K562 (cell line): ENCODE measurements around the gene RRBP1. TPM values are rescaled to one million over a fixed set of nuclear protein-coding genes. Genes with fewer than 3 reads are reported as not detected.

Source experiments
- ATAC-seq: fragments of 200-7000 bp; cut with Tn5 transposase; 3 replicates; pipeline ENCODE4 v1.9.1; 2020; ENCODE audit warnings: moderate library complexity
- BruUV-seq: library from RNA; stranded (reverse); fragments of 400-500 nt; replicated peaks from 2 replicates; lab custom pipeline; 2021; lab: Mats Ljungman, UMichigan
- CTCF ChIA-PET: fragments of 300-600 bp; formaldehyde crosslinking; extraction: SDS; loops from one replicate; lab custom pipeline; 2021; ENCODE audit warnings: low intra/inter-chr PET ratio; lab: Yijun Ruan, JAX
- POLR2A ChIA-PET: fragments of 300-600, 350-650 bp; sonication (Branson Sonifier 250); formaldehyde crosslinking; extraction: SDS; loops from one replicate; lab custom pipeline; 2021; ENCODE audit warnings: antibody characterized with exemption, inconsistent platforms; lab: Yijun Ruan, JAX
- DNase-seq, 4 experiments: peaks; one replicate each; pipeline versions ENCODE4 v3.0.0 to v3.0.0-alpha.2; 2011 to 2018; ENCODE audit warnings: low spot score in 3 of 4, mixed read lengths in 3 of 4; ENCODE audit errors: extremely low read depth in 1 of 4
- FAIRE-seq: peaks from 2 replicates; lab custom pipeline; 2011; peaks lifted over from hg19 to GRCh38; lab: Jason Lieb, UNC
- H2AFZ ChIP-seq: 2 replicates; pipeline ENCODE4 v1.6.0; 2011; ENCODE audit warnings: low read depth, low read length, control low read depth, inconsistent platforms
- H3K27ac ChIP-seq: fragments of 200-600 bp; 3 replicates; pipeline ENCODE4 v1.8.0; 2011; ENCODE audit warnings: low read depth, mild to moderate bottlenecking, control low read depth, inconsistent platforms, low read length, moderate library complexity, mixed read lengths; ENCODE audit errors: extremely low read depth
- H3K27me3 ChIP-seq, 2 experiments: fragments of 300-600 bp in 1 of 2; 2 replicates in 1 of 2; 3 replicates in 1 of 2; pipeline versions ENCODE4 v1.6.0 to v1.8.0; 2011; ENCODE audit warnings: inconsistent platforms in 2 of 2, low read length in 2 of 2, mild to moderate bottlenecking in 1 of 2, mixed read lengths in 1 of 2, moderate library complexity in 1 of 2; ENCODE audit not compliant: control insufficient read depth in 2 of 2, insufficient read depth in 2 of 2
- H3K36me3 ChIP-seq: fragments of 300-600 bp; 3 replicates; pipeline ENCODE4 v1.8.0; 2011; ENCODE audit warnings: mild to moderate bottlenecking, low read length, inconsistent platforms; ENCODE audit not compliant: control insufficient read depth, insufficient read depth
- H3K4me1 ChIP-seq, 2 experiments: fragments of 200-600 bp in 1 of 2; replicated peaks in 1 of 2; 2 replicates in 1 of 2; 3 replicates in 1 of 2; pipeline versions ENCODE4 v1.5.1 to v1.8.0; 2011; ENCODE audit warnings: inconsistent platforms in 2 of 2, low read length in 2 of 2, mild to moderate bottlenecking in 1 of 2, mixed read lengths in 1 of 2, moderate library complexity in 1 of 2; ENCODE audit not compliant: control insufficient read depth in 2 of 2, insufficient read depth in 2 of 2
- H3K4me2 ChIP-seq: 2 replicates; pipeline ENCODE4 v1.6.1; 2011; ENCODE audit warnings: low read length, control low read depth, inconsistent platforms, mixed read lengths; ENCODE audit not compliant: insufficient read depth
- H3K4me3 ChIP-seq: fragments of 200-600 bp; sonication (generic), shearing (Covaris generic); 2 replicates; pipeline ENCODE4 v1.5.1; 2016; ENCODE audit warnings: control low read depth, inconsistent platforms
- H3K79me2 ChIP-seq: fragments of 200-600 bp; 3 replicates; pipeline ENCODE4 v1.8.0; 2011; ENCODE audit warnings: low read length, inconsistent platforms; ENCODE audit not compliant: control insufficient read depth, insufficient read depth
- H3K9ac ChIP-seq, 2 experiments: 2 replicates each; pipeline versions ENCODE4 v1.6.0 to v1.6.1; 2011; ENCODE audit warnings: low read depth in 2 of 2, low read length in 2 of 2, control low read depth in 1 of 2, inconsistent platforms in 1 of 2, mild to moderate bottlenecking in 1 of 2, mixed read lengths in 1 of 2; ENCODE audit not compliant: insufficient read depth in 1 of 2
- H3K9me1 ChIP-seq: one replicate; pipeline ENCODE4 v1.6.0; 2011; ENCODE audit warnings: inconsistent platforms, mild to moderate bottlenecking, low read length, moderate library complexity; ENCODE audit not compliant: control insufficient read depth, insufficient read depth
- H3K9me3 ChIP-seq: replicated peaks from 2 replicates; pipeline ENCODE4 v1.5.1; 2011; ENCODE audit warnings: low read depth, low read length, inconsistent platforms; ENCODE audit not compliant: control insufficient read depth, insufficient read depth
- H4K20me1 ChIP-seq: replicated peaks from 2 replicates; pipeline ENCODE4 v1.6.1; 2011; ENCODE audit warnings: low read length, inconsistent platforms, mixed read lengths; ENCODE audit not compliant: control insufficient read depth, insufficient read depth
- ATF6 ChIP-seq: sonication (generic); formaldehyde crosslinking; IDR thresholded peaks from 2 replicates; pipeline ENCODE4 v1.4.0; 2020; ENCODE audit warnings: mild to moderate bottlenecking, missing genetic modification reagents
- CBFA2T2 ChIP-seq: fragments of 450-650 bp; conservative IDR thresholded peaks from 2 replicates; pipeline ENCODE4 v1.6.1; 2017; ENCODE audit warnings: mild to moderate bottlenecking
- GATAD2A ChIP-seq: fragments of 450-650 bp; IDR thresholded peaks from 2 replicates; pipeline ENCODE4 v1.6.1; 2017
- KLF16 ChIP-seq: IDR thresholded peaks from 2 replicates; pipeline ENCODE4 v1.6.1; 2016; ENCODE audit warnings: antibody characterized with exemption
- ZBED1 ChIP-seq: IDR thresholded peaks from 2 replicates; pipeline ENCODE4 v1.6.1; 2014
- ZNF140 ChIP-seq: fragments of 250-450 bp; sonication (Bioruptor Pico); IDR thresholded peaks from 2 replicates; pipeline ENCODE4 v1.8.0; 2021; ENCODE audit warnings: moderate library complexity, mild to moderate bottlenecking, inconsistent platforms
- ZNF586 ChIP-seq: fragments of 450-650 bp; formaldehyde crosslinking; conservative IDR thresholded peaks from 2 replicates; pipeline ENCODE4 v1.4.0; 2020; ENCODE audit warnings: mild to moderate bottlenecking, moderate library complexity
- WGBS: fragments of 100-300 bp; shearing (Covaris generic); methylation state at CpG from one replicate; pipeline ENCODE4 v1.1.6; 2016; ENCODE audit warnings: low coverage, mixed read lengths; ENCODE audit not compliant: insufficient coverage; ENCODE audit errors: missing lambda C conversion rate; 5-methylcytosine and 5-hydroxymethylcytosine counted together
- in situ Hi-C: fragments of 300-500 bp; cut with MboI; formaldehyde crosslinking; loops from 4 replicates; pipeline ENCODE4 v1.15.0; 2018; ENCODE audit warnings: inconsistent platforms, mixed read lengths
- intact Hi-C: fragments of 100-400 bp; cut with micrococcal nuclease; formaldehyde crosslinking; loops from 2 replicates; pipeline ENCODE4 v1.14.2; 2022
- polyA plus RNA-seq, 8 experiments: library from polyadenylated mRNA; depleted of rRNA in 4 of 8; stranded (reverse) in 5 of 8; unstranded in 3 of 8; fragments of >200 nt; fragmentation: Nextera tagmentation in 2 of 8; fragmentation: Illumina TruSeq in 1 of 8; extraction: Ambion mirVana in 2 of 8; extraction: Trizol in 1 of 8; gene quantifications; 2 replicates each; pipeline versions ENCODE4 v1.2.1 to v1.2.3, GENCODE V29; 2011 to 2014; ENCODE audit warnings: inconsistent platforms in 1 of 8, missing spikeins in 1 of 8
- total RNA-seq, 7 experiments: library from RNA; depleted of rRNA in 6 of 7; stranded (reverse); fragments of >200 nt in 6 of 7; fragmentation: Illumina TruSeq in 2 of 7; extraction: Trizol in 2 of 7; gene quantifications; 2 replicates each; pipeline versions ENCODE4 v1.2.1 to v1.2.3, GENCODE V29; 2011 to 2021; ENCODE audit warnings: low replicate concordance in 1 of 7

RRBP1 gene
- total and polyA plus RNA-seq, 9 of the 15 experiments (the other 6 are each of a cell fraction or from before 2014, with no cell fraction given): 0.84 to 32.0 (median 17.6) TPM

- Histone ChIP-seq H3K4me2 (no peak overlapping the region), H3K9me3 (no peaks in the 10 kb centered on the region), H3K4me3 (no peak overlapping the region), H3K79me2 (no peaks in the 10 kb centered on the region), H3K27me3 (peaks cover 2 to 41% of the 10 kb centered on the region in 2 experiments; a peak in 4 of 5 replicates), H3K27ac (no peak overlapping the region), H4K20me1 (no peaks in the 10 kb centered on the region), H3K9ac (no peak overlapping the region), H3K9me1 (no peaks in the 10 kb centered on the region), H3K4me1 (no peaks in the 10 kb centered on the region; a peak in 1 of 5 replicates), H2AFZ (no peak overlapping the region), H3K36me3 (no peaks in the 10 kb centered on the region)
- 0% methylated on average over 1 of the region's 1 CpG for WGBS
- intact Hi-C loops: no loop called here
- BruUV-seq: no TSS peak
- ChIA-PET CTCF (no interaction called here), POLR2A (no interaction called here)
- ATAC-seq (no peak), FAIRE-seq (no peak), DNase-seq (no peak)
- TF ChIP-seq KLF16 (no peak), GATAD2A (no peak), CBFA2T2 (no peak), ZNF140 (no peak), ATF6 (CRISPR knock-in tag) (no peak), ZBED1 (no peak), ZNF586 (CRISPR knock-in tag) (no peak)
- in situ Hi-C loops: no loop called here
Measured at GRCh38 chr20:17696287-17696686, 14.2 kb upstream of the RRBP1 start.
